GM10248 (cell line): ENCODE measurements around the gene CPT1B.
A peak's percentile ranks its signal among the peaks of the same experiment; 100 is the strongest.

Experiments
- CTCF ChIA-PET: fragments of 300-600 bp; sonication (Branson Sonifier 250); formaldehyde crosslinking; extraction: SDS; loops from one replicate; lab custom pipeline; 2021; ENCODE audit warnings: antibody characterized with exemption; lab: Yijun Ruan, JAX
- POLR2A ChIA-PET: fragments of 350-650 bp; sonication (Branson Sonifier 250); formaldehyde crosslinking; extraction: SDS; loops from one replicate; lab custom pipeline; 2020; ENCODE audit warnings: antibody characterized with exemption; lab: Yijun Ruan, JAX
- DNase-seq: peaks from one replicate; pipeline ENCODE4 v3.0.0; 2012; ENCODE audit errors: extremely low spot score
- TF ChIP-seq, protein P1 (sequence below): IDR thresholded peaks from 2 replicates; pipeline ENCODE4 v1.5.1; 2012; ENCODE audit warnings: mild to moderate bottlenecking, low read depth; ENCODE audit errors: extremely low read depth, missing control alignments, control extremely low read depth

The CPT1B gene

DNA sequence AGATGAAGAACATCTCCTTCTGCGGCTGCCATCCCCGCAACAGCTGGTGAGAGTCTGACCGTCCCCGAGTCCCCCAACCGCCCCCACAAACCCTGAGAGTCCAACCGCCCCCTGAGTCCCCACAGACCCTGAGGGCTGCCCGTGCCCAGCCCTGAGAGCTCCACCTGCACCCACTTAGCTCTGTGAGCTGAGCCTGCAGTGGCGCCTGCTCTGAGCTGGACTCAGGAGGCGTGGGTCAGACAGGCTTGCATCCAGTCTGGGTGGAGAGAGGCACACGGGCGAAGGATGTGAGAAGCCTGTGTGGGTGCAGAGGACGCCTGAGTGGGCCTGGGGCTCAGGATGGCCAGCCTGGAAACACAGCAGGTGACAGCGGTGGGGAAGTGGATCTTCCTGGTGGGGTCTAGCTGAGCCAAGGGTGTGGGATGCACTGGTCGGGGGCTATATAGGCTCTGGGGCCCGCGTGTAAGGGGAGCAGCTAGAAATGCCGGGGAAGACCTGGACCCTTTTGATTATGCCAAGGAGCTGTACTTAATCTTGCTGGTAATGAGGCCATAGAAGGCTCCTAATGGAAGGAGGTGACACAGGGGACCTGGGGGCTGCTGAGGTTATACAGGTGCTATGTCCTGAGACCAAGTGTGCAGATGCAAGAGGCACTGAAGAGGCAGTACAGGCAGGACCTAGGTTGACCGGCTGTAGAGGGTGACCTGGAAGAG lies 28.9 kb upstream of the CPT1B start:
- ChIA-PET POLR2A (no interaction called here), CTCF (interaction anchor here (1.1 to 3.8 kb wide), 4 partner anchors 14 to 331 kb away, joined by 3 to 25 read pairs (median 3); no protein-coding TSS in a partner anchor)
- TF ChIP-seq, protein P1, sequence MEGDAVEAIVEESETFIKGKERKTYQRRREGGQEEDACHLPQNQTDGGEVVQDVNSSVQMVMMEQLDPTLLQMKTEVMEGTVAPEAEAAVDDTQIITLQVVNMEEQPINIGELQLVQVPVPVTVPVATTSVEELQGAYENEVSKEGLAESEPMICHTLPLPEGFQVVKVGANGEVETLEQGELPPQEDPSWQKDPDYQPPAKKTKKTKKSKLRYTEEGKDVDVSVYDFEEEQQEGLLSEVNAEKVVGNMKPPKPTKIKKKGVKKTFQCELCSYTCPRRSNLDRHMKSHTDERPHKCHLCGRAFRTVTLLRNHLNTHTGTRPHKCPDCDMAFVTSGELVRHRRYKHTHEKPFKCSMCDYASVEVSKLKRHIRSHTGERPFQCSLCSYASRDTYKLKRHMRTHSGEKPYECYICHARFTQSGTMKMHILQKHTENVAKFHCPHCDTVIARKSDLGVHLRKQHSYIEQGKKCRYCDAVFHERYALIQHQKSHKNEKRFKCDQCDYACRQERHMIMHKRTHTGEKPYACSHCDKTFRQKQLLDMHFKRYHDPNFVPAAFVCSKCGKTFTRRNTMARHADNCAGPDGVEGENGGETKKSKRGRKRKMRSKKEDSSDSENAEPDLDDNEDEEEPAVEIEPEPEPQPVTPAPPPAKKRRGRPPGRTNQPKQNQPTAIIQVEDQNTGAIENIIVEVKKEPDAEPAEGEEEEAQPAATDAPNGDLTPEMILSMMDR, result no peak
- no peak for DNase-seq

DNA sequence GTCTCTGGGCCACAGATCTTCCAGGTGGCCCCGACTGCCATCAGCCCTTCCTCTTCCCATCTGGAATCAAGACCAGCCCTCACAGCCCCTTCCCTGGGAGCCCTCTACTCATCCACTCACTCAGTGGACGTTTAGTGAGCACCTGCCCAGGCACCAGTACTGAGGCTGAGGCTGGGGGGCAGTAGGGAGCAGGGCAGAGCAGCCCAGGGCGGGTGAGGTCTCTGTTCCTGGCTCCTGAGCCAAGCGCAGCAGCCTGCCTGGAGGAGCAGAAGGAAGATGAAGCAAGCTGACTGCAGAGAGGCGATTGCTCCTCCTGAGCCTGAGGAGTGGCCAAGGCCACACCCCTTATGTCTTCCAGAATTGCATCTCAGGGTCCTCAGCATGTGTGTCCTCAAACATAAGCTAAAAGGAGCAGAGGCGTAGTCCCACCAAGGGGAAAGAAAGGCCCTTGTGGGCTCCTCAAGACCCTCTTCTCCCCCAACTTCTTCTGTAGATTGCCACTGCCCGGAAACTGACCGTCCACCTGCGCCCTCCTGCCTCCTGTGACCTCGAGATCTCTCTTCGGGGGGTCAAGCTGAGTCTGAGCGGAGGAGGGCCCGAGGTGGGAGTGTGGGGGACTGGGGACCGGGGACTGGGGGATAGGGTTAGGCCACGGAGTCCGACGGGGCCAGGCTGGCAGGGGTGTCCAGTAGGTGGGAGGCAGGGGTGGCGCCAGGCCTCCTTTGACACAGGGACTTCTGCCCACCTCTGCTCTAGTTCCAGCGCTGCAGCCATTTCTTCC lies 28.1 kb upstream of the CPT1B start:
- TF ChIP-seq, protein P1, result peak; percentile 19
- DNase-seq, result peak; percentile 37
- ChIA-PET POLR2A (no interaction called here), CTCF (interaction anchor here (0.6 to 3.8 kb wide), 5 partner anchors 11 to 330 kb away, joined by 3 to 25 read pairs (median 3); no protein-coding TSS in a partner anchor)

DNA sequence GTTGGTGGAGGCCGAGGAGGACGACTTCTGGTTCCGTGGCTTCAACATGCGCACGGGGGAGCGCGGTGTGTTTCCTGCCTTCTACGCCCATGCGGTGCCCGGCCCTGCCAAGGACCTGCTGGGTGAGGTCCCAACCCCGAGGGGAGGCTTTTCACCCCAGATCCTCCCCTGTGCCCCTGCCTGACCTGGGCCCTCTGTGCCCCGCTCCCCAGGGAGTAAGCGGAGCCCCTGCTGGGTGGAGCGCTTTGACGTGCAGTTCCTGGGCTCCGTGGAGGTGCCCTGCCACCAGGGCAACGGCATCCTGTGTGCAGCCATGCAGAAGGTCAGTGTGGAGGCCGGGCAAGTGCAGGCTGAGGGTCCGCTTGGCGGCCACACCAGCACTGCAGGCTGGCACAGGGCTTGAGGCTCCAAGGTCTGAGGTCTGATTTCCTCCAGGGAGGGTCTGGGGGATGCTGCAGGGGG lies 27.4 kb upstream of the CPT1B start:
- ChIA-PET CTCF (interaction anchor here (3.8 kb wide), 1 partner anchor 15 kb away, joined by 25 read pairs; no protein-coding TSS in a partner anchor), POLR2A (no interaction called here)
- no peak for DNase-seq
- TF ChIP-seq, protein P1, result no peak

DNA sequence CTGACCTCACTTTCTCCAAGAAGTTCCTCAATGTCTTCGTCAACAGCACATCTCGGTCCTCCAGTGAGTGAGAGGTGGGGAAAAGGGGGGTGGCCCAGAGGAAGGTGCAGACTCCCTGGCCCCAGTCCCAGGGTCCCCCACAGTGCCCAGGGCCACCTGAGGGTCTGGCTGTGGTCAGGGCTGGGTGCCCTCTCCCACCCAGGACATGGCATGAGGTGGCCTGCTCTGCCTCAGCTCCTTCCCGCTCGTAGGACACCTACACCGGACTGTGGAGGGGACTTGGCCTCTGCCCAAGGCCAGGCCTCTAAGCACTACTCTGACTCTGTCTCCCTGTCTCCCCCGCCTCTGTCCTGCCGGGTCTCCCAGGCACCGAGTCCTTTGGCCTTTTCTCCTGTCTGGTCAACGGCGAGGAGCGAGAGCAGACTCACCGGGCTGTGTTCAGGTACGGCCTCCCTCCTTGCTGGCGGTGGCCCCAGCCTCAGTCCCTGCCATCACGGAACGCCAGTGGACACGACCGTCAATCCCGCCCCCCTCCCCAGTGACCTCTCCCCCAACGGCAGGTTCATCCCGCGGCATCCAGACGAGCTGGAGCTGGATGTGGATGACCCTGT lies 26.9 kb upstream of the CPT1B start:
- ChIA-PET POLR2A (no interaction called here), CTCF (interaction anchor here (3.8 kb wide), 1 partner anchor 16 kb away, joined by 25 read pairs; no protein-coding TSS in a partner anchor)
- no peak for DNase-seq
- TF ChIP-seq, protein P1, result no peak

DNA sequence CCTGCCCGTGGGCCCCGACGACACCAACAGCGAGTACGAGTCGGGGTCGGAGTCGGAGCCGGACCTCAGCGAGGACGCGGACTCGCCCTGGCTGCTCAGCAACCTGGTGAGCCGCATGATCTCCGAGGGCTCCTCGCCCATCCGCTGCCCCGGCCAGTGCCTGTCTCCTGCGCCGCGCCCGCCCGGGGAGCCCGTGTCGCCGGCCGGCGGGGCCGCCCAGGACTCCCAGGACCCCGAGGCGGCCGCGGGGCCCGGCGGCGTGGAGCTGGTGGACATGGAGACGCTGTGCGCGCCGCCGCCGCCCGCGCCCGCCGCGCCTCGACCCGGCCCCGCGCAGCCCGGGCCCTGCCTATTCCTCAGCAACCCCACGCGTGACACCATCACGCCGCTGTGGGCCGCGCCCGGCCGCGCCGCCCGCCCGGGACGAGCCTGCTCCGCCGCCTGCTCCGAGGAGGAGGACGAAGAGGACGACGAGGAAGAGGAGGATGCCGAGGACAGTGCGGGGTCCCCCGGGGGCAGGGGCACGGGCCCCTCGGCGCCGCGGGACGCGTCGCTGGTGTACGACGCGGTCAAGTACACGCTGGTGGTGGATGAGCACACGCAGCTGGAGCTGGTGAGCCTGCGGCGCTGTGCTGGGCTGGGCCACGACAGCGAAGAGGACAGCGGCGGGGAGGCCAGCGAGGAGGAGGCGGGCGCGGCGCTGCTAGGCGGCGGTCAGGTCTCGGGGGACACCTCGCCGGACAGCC lies 26.2 kb upstream of the CPT1B start:
- CTCF ChIA-PET, result interaction anchor here (2.1 kb wide), 1 partner anchor 17 kb away, joined by 5 read pairs; no protein-coding TSS in a partner anchor
- TF ChIP-seq, protein P1, result no peak
- DNase-seq, result no peak
- POLR2A ChIA-PET, result no interaction called here
